ENCODE data around the gene LRRC8A. TPM values are rescaled to one million over a fixed set of nuclear protein-coding genes. Genes with fewer than 3 reads are reported as not detected.
A peak's percentile ranks its signal among the peaks of the same experiment; 100 is the strongest.

LRRC8A gene
- total RNA-seq, 1 donor from 2014 or later = 93.0 TPM

DNA sequence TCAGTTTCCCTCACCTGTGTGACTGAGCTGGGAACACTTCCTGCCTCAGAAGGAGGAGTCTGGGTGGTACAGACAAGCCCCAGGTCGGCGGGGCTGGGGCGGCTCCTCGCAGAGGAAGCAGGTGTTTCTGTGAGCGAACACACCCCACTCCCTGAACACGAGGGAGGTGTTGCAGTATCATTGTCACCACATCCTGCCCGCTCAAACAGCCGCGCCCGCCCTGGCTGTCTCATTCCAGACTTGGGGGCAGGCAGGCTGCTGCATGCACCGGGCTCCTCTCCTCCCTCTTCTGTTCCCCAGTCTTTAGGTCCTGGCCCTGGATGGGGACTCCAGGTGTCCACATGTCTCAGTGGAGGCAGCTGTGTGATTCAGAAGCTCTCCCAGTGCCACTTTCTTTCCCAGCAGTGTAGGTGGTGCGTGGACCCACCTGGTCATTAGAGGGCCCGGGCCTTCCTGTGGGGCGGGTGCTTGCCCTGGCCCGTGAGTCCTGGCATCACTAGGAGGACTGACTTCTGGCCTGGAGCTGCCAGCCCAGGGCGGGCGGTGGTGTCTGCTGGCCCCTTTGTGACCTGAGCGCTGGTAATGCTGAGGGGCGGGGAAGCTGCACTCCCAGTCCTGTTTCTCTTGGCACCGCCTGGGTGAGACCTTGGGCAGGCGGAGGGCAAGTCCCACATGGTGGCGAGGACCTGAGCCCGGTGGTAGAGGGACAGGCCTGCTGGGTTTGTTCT lies 20.6 kb downstream of the LRRC8A start:
- Mint-ChIP-seq H3K9me3 (ENCODE audit: unreplicated experiment) (no peaks in the 10 kb centered on the region), H3K4me3 (ENCODE audit: unreplicated experiment) (no peak overlapping the region), H3K27ac (ENCODE audit: unreplicated experiment) (no peak overlapping the region), H3K4me1 (ENCODE audit: low read depth, unreplicated experiment) (peaks cover 6% of the 10 kb centered on the region), H3K27me3 (ENCODE audit: unreplicated experiment) (peaks cover 1% of the 10 kb centered on the region), H3K36me3 (ENCODE audit: unreplicated experiment) (no peaks in the 10 kb centered on the region)
- DNase-seq = no peak
- TF ChIP-seq, protein P1, sequence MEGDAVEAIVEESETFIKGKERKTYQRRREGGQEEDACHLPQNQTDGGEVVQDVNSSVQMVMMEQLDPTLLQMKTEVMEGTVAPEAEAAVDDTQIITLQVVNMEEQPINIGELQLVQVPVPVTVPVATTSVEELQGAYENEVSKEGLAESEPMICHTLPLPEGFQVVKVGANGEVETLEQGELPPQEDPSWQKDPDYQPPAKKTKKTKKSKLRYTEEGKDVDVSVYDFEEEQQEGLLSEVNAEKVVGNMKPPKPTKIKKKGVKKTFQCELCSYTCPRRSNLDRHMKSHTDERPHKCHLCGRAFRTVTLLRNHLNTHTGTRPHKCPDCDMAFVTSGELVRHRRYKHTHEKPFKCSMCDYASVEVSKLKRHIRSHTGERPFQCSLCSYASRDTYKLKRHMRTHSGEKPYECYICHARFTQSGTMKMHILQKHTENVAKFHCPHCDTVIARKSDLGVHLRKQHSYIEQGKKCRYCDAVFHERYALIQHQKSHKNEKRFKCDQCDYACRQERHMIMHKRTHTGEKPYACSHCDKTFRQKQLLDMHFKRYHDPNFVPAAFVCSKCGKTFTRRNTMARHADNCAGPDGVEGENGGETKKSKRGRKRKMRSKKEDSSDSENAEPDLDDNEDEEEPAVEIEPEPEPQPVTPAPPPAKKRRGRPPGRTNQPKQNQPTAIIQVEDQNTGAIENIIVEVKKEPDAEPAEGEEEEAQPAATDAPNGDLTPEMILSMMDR (IDR thresholded peaks at IDR 0.05; ENCODE audit: partially characterized antibody, unreplicated experiment) = no peak

DNA sequence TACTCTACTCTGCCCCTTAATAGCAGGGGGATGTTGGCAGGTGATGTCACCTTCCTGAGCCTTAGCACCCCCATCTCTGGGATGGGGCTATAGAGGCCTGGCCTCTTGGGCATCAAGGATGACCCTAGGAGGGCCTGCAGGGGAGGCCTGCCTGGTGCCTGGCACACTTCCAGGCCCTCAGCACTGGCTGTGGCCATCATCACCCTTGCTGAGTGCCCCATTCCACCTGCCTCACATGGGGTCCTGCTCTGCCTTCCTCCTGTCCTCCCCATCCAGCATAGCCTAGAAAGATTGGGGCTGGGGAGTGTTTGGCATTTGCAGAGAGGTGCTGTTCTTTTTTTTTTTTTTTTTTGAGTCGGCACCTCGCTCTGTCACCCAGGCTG lies 21.1 kb downstream of the LRRC8A start:
- TF ChIP-seq, protein P1 (IDR thresholded peaks at IDR 0.05; ENCODE audit: partially characterized antibody, unreplicated experiment) = no peak
- Mint-ChIP-seq H3K4me1 (ENCODE audit: low read depth, unreplicated experiment) (peaks cover 6% of the 10 kb centered on the region), H3K27ac (ENCODE audit: unreplicated experiment) (no peak overlapping the region), H3K36me3 (ENCODE audit: unreplicated experiment) (peaks cover 5% of the 10 kb centered on the region), H3K9me3 (ENCODE audit: unreplicated experiment) (no peaks in the 10 kb centered on the region), H3K27me3 (ENCODE audit: unreplicated experiment) (no peaks in the 10 kb centered on the region), H3K4me3 (ENCODE audit: unreplicated experiment) (no peak overlapping the region)
- no peak for DNase-seq

DNA sequence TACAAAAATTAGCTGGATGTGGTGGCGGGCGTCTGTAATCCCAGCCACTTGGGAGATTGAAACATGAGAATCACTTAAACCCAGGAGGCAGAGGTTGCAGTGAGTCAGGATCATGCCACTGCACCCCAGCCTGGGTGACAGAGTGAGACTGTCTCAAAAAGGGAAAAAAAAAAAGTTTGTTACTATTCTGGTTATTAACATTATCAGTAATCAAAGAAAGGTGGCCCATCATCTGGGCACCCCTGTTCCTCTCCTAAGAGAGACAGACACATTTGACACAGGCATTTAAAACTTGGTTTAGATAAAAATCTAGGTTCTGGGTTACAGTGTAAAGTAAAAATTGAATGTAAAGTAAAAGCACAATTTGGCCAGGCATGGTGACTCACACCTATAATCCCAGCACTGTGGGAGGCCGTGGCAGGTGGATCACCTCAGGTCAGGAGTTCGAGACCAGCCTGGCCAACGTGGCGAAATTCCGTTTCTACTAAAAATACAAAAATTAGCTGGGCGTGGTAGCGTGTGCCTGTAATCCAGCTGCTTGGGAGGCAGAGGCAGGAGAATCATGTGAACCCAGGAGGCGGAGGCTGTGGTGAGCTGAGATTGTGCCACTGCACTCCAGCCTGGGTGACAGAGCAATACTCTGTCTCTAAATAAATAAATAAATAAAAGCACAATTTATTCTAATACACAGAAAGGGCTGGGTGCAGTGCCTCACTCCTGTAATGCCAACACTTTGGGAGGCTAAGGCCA lies 22.1 kb downstream of the LRRC8A start:
- H3K4me1 Mint-ChIP-seq (ENCODE audit: low read depth, unreplicated experiment) = peaks cover 6% of the 10 kb centered on the region
- H3K27ac Mint-ChIP-seq (ENCODE audit: unreplicated experiment) = peak overlapping the region; percentile 22
- no peak for DNase-seq
- no peaks in the 10 kb centered on the region for H3K9me3 Mint-ChIP-seq (ENCODE audit: unreplicated experiment)
- H3K36me3 Mint-ChIP-seq (ENCODE audit: unreplicated experiment) = peaks cover 6% of the 10 kb centered on the region
- TF ChIP-seq, protein P1 (IDR thresholded peaks at IDR 0.05; ENCODE audit: partially characterized antibody, unreplicated experiment) = no peak
- H3K27me3 Mint-ChIP-seq (ENCODE audit: unreplicated experiment) = no peaks in the 10 kb centered on the region
- no peak overlapping the region for H3K4me3 Mint-ChIP-seq (ENCODE audit: unreplicated experiment)

DNA sequence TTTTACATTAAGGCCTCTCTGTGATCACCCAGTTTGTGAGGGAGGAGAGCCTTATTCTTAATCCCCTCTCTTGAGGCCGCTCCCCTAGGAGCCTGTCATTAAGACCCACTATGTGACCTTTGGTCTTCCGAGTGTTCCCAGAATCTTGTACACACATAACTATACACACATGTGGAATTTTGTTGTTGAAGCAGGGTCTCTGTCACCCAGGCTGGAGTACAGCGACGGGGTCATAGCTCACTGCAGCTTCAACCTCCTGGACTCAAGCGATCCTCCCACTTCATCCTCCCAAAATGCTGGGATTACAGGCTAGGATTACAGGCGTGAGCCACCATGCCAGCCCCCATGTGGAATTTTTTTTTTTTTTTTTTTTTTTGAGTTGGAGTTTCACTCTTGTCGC lies 24.0 kb downstream of the LRRC8A start:
- Mint-ChIP-seq H3K36me3 (ENCODE audit: unreplicated experiment) (peaks cover 6% of the 10 kb centered on the region), H3K9me3 (ENCODE audit: unreplicated experiment) (no peaks in the 10 kb centered on the region), H3K27me3 (ENCODE audit: unreplicated experiment) (no peaks in the 10 kb centered on the region), H3K4me1 (ENCODE audit: low read depth, unreplicated experiment) (no peaks in the 10 kb centered on the region), H3K4me3 (ENCODE audit: unreplicated experiment) (no peak overlapping the region), H3K27ac (ENCODE audit: unreplicated experiment) (no peak overlapping the region)
- TF ChIP-seq, protein P1 (IDR thresholded peaks at IDR 0.05; ENCODE audit: partially characterized antibody, unreplicated experiment) = no peak
- DNase-seq = no peak

DNA sequence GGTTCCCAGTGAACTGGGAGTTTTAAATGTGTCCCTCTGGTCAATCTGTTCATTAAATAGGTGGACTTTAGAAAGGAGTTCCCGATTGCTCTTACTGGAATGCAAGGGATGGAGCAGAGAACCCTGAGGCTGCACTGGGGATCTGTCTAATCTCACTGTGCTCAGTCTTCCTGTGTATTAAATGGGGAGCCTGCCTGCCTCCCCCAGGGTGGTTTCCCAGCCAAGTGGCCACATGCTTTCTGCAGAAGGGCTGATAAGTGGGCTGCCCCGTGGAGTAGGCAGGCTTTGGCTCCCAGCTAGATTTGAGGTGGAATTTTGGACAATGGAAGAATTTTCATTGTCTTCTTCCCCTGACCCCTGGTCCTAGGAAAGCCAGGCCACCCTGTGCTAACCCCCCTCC lies 24.8 kb downstream of the LRRC8A start:
- TF ChIP-seq, protein P1 (IDR thresholded peaks at IDR 0.05; ENCODE audit: partially characterized antibody, unreplicated experiment) = no peak
- Mint-ChIP-seq H3K36me3 (ENCODE audit: unreplicated experiment) (peaks cover 6% of the 10 kb centered on the region), H3K4me1 (ENCODE audit: low read depth, unreplicated experiment) (peaks cover 1% of the 10 kb centered on the region), H3K4me3 (ENCODE audit: unreplicated experiment) (no peak overlapping the region), H3K9me3 (ENCODE audit: unreplicated experiment) (peaks cover 2% of the 10 kb centered on the region), H3K27ac (ENCODE audit: unreplicated experiment) (peak overlapping the region; percentile 55), H3K27me3 (ENCODE audit: unreplicated experiment) (no peaks in the 10 kb centered on the region)
- DNase-seq = no peak
